Measurements from ENCODE around the gene TRIM72.

TRIM72 gene

DNA sequence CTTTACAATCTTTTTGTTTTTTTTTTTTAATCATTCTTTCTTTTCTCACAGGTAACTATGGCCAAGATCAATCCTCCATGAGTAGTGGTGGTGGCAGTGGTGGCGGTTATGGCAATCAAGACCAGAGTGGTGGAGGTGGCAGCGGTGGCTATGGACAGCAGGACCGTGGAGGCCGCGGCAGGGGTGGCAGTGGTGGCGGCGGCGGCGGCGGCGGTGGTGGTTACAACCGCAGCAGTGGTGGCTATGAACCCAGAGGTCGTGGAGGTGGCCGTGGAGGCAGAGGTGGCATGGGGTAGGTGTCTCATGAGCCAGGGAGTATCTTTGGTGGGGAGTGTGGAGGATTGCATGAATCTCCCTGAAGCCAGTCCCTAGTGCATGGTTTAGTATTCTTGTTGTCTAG, 29.0 kb upstream of the TRIM72 start:
- peaks cover 99% of the 10 kb centered on the region for H3K79me2 ChIP-seq (ENCODE audit: control insufficient read depth, low read length)
- no peak overlapping the region for H3K27ac ChIP-seq (ENCODE audit: low read depth, low read length)
- H3F3A ChIP-seq (ENCODE audit: control insufficient read depth, insufficient read depth), result peaks cover 54% of the 10 kb centered on the region
- H3K4me2 ChIP-seq (ENCODE audit: low read length), result no peak overlapping the region
- no peaks in the 10 kb centered on the region for H3K27me3 ChIP-seq (ENCODE audit: control insufficient read depth, low read length)
- H3K36me3 ChIP-seq (ENCODE audit: control insufficient read depth, low read length), result peaks cover 99% of the 10 kb centered on the region
- peaks cover 19% of the 10 kb centered on the region for H3K4me1 ChIP-seq (ENCODE audit: control insufficient read depth, low read length)
- no peaks in the 10 kb centered on the region for H3K9me3 ChIP-seq (ENCODE audit: control insufficient read depth, insufficient read depth, low read length)
- peaks cover 84% of the 10 kb centered on the region for H4K20me1 ChIP-seq (ENCODE audit: control insufficient read depth, insufficient read depth, low read depth, low read length)
- TF ChIP-seq, protein P1, sequence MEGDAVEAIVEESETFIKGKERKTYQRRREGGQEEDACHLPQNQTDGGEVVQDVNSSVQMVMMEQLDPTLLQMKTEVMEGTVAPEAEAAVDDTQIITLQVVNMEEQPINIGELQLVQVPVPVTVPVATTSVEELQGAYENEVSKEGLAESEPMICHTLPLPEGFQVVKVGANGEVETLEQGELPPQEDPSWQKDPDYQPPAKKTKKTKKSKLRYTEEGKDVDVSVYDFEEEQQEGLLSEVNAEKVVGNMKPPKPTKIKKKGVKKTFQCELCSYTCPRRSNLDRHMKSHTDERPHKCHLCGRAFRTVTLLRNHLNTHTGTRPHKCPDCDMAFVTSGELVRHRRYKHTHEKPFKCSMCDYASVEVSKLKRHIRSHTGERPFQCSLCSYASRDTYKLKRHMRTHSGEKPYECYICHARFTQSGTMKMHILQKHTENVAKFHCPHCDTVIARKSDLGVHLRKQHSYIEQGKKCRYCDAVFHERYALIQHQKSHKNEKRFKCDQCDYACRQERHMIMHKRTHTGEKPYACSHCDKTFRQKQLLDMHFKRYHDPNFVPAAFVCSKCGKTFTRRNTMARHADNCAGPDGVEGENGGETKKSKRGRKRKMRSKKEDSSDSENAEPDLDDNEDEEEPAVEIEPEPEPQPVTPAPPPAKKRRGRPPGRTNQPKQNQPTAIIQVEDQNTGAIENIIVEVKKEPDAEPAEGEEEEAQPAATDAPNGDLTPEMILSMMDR (IDR thresholded peaks at IDR 0.05; ENCODE audit: low read depth, low read length, poor library complexity, severe bottlenecking), result no peak
- no peak for TF ChIP-seq EZH2phosphoT487 (IDR thresholded peaks at IDR 0.05; ENCODE audit: borderline replicate concordance, low read length)
- H3K9me2 ChIP-seq (replicated peaks; ENCODE audit: control insufficient read depth, low read length), result no peaks in the 10 kb centered on the region
- no peak overlapping the region for H3K4me3 ChIP-seq (ENCODE audit: low read length)

DNA sequence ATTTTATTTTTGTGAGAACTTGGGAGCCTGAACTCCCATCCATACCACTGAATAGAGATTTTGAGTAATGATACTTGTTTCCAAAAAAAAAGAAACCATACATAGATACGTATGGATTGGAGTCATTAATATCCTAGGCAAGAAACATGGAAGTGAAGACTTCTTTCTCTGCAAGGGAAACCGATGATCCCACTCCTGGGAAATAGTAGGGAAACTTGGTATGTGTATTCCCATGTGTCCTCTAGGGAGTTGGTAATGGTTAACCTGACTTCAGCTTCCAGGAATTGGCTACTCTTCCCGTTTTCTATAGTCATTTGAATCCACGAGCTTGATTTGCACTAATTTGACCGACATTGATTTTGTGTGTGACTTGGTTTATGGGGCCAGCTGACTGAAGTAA, 28.6 kb upstream of the TRIM72 start:
- Histone ChIP-seq H3K27ac (ENCODE audit: low read depth, low read length) (no peak overlapping the region), H3K4me3 (ENCODE audit: low read length) (no peak overlapping the region), H3K4me1 (ENCODE audit: control insufficient read depth, low read length) (peaks cover 19% of the 10 kb centered on the region), H3K9me3 (ENCODE audit: control insufficient read depth, insufficient read depth, low read length) (no peaks in the 10 kb centered on the region), H3K9me2 (replicated peaks; ENCODE audit: control insufficient read depth, low read length) (no peaks in the 10 kb centered on the region), H3K27me3 (ENCODE audit: control insufficient read depth, low read length) (no peaks in the 10 kb centered on the region), H3K4me2 (ENCODE audit: low read length) (no peak overlapping the region), H3K36me3 (ENCODE audit: control insufficient read depth, low read length) (peaks cover 100% of the 10 kb centered on the region), H3K79me2 (ENCODE audit: control insufficient read depth, low read length) (peaks cover 99% of the 10 kb centered on the region), H3F3A (ENCODE audit: control insufficient read depth, insufficient read depth) (peaks cover 58% of the 10 kb centered on the region), H4K20me1 (ENCODE audit: control insufficient read depth, insufficient read depth, low read depth, low read length) (peaks cover 87% of the 10 kb centered on the region)
- TF ChIP-seq, protein P1 (IDR thresholded peaks at IDR 0.05; ENCODE audit: low read depth, low read length, poor library complexity, severe bottlenecking), result no peak
- no peak for TF ChIP-seq EZH2phosphoT487 (IDR thresholded peaks at IDR 0.05; ENCODE audit: borderline replicate concordance, low read length)

DNA sequence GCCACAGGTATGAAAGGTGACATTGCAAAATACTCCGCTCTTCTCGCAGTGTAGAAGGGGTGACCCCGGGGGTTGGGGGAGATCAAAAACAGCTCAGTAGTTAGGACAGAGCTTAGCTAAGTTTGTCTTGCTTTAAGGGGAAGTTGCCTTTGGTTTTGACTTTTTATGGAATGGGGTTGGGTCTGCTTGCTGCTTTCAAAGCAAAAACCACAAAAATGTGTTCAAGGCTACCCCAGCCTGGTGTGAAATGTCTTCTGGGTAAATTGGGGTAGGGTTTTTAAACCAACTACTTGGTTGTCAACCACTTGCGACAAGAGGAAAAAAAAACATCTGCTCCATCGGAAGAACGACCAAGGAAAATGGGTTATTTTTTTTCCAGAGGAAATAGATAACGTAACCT, 27.7 kb upstream of the TRIM72 start:
- no peaks in the 10 kb centered on the region for H3K9me3 ChIP-seq (ENCODE audit: control insufficient read depth, insufficient read depth, low read length)
- H3K27ac ChIP-seq (ENCODE audit: low read depth, low read length), result no peak overlapping the region
- peaks cover 100% of the 10 kb centered on the region for H3K36me3 ChIP-seq (ENCODE audit: control insufficient read depth, low read length)
- no peaks in the 10 kb centered on the region for H3K9me2 ChIP-seq (replicated peaks; ENCODE audit: control insufficient read depth, low read length)
- H3F3A ChIP-seq (ENCODE audit: control insufficient read depth, insufficient read depth), result peaks cover 65% of the 10 kb centered on the region
- peaks cover 93% of the 10 kb centered on the region for H3K79me2 ChIP-seq (ENCODE audit: control insufficient read depth, low read length)
- no peaks in the 10 kb centered on the region for H3K27me3 ChIP-seq (ENCODE audit: control insufficient read depth, low read length)
- H3K4me1 ChIP-seq (ENCODE audit: control insufficient read depth, low read length), result peaks cover 19% of the 10 kb centered on the region
- TF ChIP-seq, protein P1 (IDR thresholded peaks at IDR 0.05; ENCODE audit: low read depth, low read length, poor library complexity, severe bottlenecking), result no peak
- no peak for TF ChIP-seq EZH2phosphoT487 (IDR thresholded peaks at IDR 0.05; ENCODE audit: borderline replicate concordance, low read length)
- H3K4me3 ChIP-seq (ENCODE audit: low read length), result no peak overlapping the region
- peaks cover 90% of the 10 kb centered on the region for H4K20me1 ChIP-seq (ENCODE audit: control insufficient read depth, insufficient read depth, low read depth, low read length)
- H3K4me2 ChIP-seq (ENCODE audit: low read length), result no peak overlapping the region
